ENCODE results near the gene NKTR. TPM values are rescaled to one million over a fixed set of nuclear protein-coding genes. Genes with fewer than 3 reads are reported as not detected.

Gene NKTR
- total RNA-seq, 2 experiments from 2014 or later: 90.2 to 154 TPM

- Histone ChIP-seq H3K27ac (ENCODE audit: low read depth, low read length, poor library complexity, severe bottlenecking) (no peak within 1 kb of the TSS), H3K9me2 (ENCODE audit: insufficient read depth, low read length) (no peaks in the 10 kb centered on the region), H3K4me2 (ENCODE audit: low read length) (no peak within 1 kb of the TSS), H2AFZ (ENCODE audit: low read length) (no peak within 1 kb of the TSS), H3K9me3 (ENCODE audit: low read length) (no peaks in the 10 kb centered on the region), H3K4me3 (ENCODE audit: low read depth, low read length, poor library complexity, severe bottlenecking) (no peak within 1 kb of the TSS), H3K79me2 (ENCODE audit: insufficient read depth, low read depth, low read length) (no peaks in the 10 kb centered on the region), H3K4me1 (ENCODE audit: insufficient read depth, low read length, poor library complexity, severe bottlenecking) (no peaks in the 10 kb centered on the region), H4K20me1 (ENCODE audit: insufficient read depth, low read length) (no peaks in the 10 kb centered on the region), H3K36me3 (ENCODE audit: insufficient read depth, low read length) (no peaks in the 10 kb centered on the region)
- TF ChIP-seq CTCF (conservative IDR thresholded peaks at IDR 0.05; ENCODE audit: low read length): no peak
- TF ChIP-seq EZH2phosphoT487 (IDR thresholded peaks at IDR 0.05; ENCODE audit: borderline replicate concordance, low read depth, low read length): no peak
- no TSS peak for BruUV-seq (replicated peaks)
- CTCF ChIA-PET (ENCODE audit: unreplicated experiment): no interaction called here
- POLR2A ChIA-PET: no interaction called here
- intact Hi-C loops (cut with micrococcal nuclease; ENCODE audit: unreplicated experiment): no loop called here
- no peak for DNase-seq (ENCODE audit: low spot score)
Observed at GRCh38 chr3:42685363-42685881, 84.9 kb downstream of the NKTR start, which contains the start of gene KLHL40. KLHL40 (plus strand) TSS chr3:42685537; CDS start chr3:42685619, 82 bp downstream.

GRCh38 chr3:42685891-42686820, 85.7 kb downstream of the NKTR start:
- Histone ChIP-seq H3K9me2 (ENCODE audit: insufficient read depth, low read length) (no peaks in the 10 kb centered on the region), H3K9me3 (ENCODE audit: low read length) (no peaks in the 10 kb centered on the region), H4K20me1 (ENCODE audit: insufficient read depth, low read length) (no peaks in the 10 kb centered on the region), H3K4me2 (ENCODE audit: low read length) (no peak overlapping the region), H3K36me3 (ENCODE audit: insufficient read depth, low read length) (no peaks in the 10 kb centered on the region), H3K4me3 (ENCODE audit: low read depth, low read length, poor library complexity, severe bottlenecking) (no peak overlapping the region), H3K79me2 (ENCODE audit: insufficient read depth, low read depth, low read length) (no peaks in the 10 kb centered on the region), H2AFZ (ENCODE audit: low read length) (no peak overlapping the region), H3K27ac (ENCODE audit: low read depth, low read length, poor library complexity, severe bottlenecking) (no peak overlapping the region), H3K4me1 (ENCODE audit: insufficient read depth, low read length, poor library complexity, severe bottlenecking) (no peaks in the 10 kb centered on the region)
- no TSS peak for BruUV-seq (replicated peaks)
- intact Hi-C loops (cut with micrococcal nuclease; ENCODE audit: unreplicated experiment): no loop called here
- ChIA-PET POLR2A (no interaction called here), CTCF (ENCODE audit: unreplicated experiment) (no interaction called here)
- DNase-seq (ENCODE audit: low spot score): no peak
- no peak for TF ChIP-seq CTCF (conservative IDR thresholded peaks at IDR 0.05; ENCODE audit: low read length)
- TF ChIP-seq EZH2phosphoT487 (IDR thresholded peaks at IDR 0.05; ENCODE audit: borderline replicate concordance, low read depth, low read length): no peak
